Body of pancreas (tissue), 4 donors: ENCODE data around the gene FRAS1. TPM values are rescaled to one million over a fixed set of nuclear protein-coding genes. Genes with fewer than 3 reads are reported as not detected.

Experiments
- ATAC-seq: fragments of 150-250 bp; one replicate; pipeline ENCODE4 v1.9.1; 2016
- DNase-seq, 4 donors: peaks; one replicate each; pipeline ENCODE4 v3.0.0-alpha.2; 2019
- H3K27ac ChIP-seq, 4 donors: fragments of 200-600 bp; sonication (generic); 1 replicate in 3 of 4; 2 replicates in 1 of 4; pipeline versions ENCODE4 v1.5.1 to v1.6.1; 2016 to 2019; ENCODE audit warnings: mild to moderate bottlenecking in 1 of 4, mixed read lengths in 1 of 4, moderate library complexity in 1 of 4
- H3K27me3 ChIP-seq, 2 donors: fragments of 200-600 bp; sonication (generic); one replicate each; pipeline ENCODE4 v1.6.0; 2016; ENCODE audit warnings: mild to moderate bottlenecking in 1 of 2
- H3K36me3 ChIP-seq, 2 donors: fragments of 200-600 bp; sonication (generic); replicated peaks in 1 of 2; 2 replicates each; pipeline ENCODE4 v1.5.1; 2016; ENCODE audit warnings: low read depth in 2 of 2; ENCODE audit not compliant: insufficient read depth in 1 of 2
- H3K4me1 ChIP-seq: fragments of 200-600 bp; sonication (generic); one replicate; pipeline ENCODE4 v1.6.0; 2016
- H3K4me3 ChIP-seq, 2 donors: fragments of 200-600 bp; sonication (generic); 1 replicate in 1 of 2; 2 replicates in 1 of 2; pipeline ENCODE4 v1.5.1; 2016 to 2019
- H3K9me3 ChIP-seq, 3 donors: fragments of 200-600 bp; sonication (generic); 1 replicate in 2 of 3; 2 replicates in 1 of 3; pipeline ENCODE4 v1.5.1; 2016
- CTCF ChIP-seq, 7 experiments: fragments of 450-650 bp in 4 of 7; fragments of 200-600 bp in 3 of 7; sonication (generic) in 3 of 7; IDR thresholded peaks; one replicate each; pipeline ENCODE4 v1.5.1; 2016 to 2019; ENCODE audit warnings: antibody characterized with exemption in 7 of 7
- POLR2A ChIP-seq, 3 donors: fragments of 450-650 bp; IDR thresholded peaks; one replicate each; pipeline ENCODE4 v1.6.1; 2016; ENCODE audit warnings: antibody characterized with exemption in 3 of 3, mild to moderate bottlenecking in 2 of 3
- WGBS, 2 donors: methylation state at CpG; one replicate each; pipeline ENCODE4 v1.1.5; 2017; 5-methylcytosine and 5-hydroxymethylcytosine counted together
- intact Hi-C: fragments of 100-400 bp; cut with DNase I; formaldehyde crosslinking; loops from one replicate; pipeline ENCODE4 v1.15.1; 2023
- total RNA-seq, 2 donors: library from RNA; depleted of rRNA; stranded (reverse); fragments of >200 nt; gene quantifications; one replicate each; pipeline ENCODE4 v1.1.0, GENCODE V29; 2016

FRAS1 gene
- total RNA-seq, 2 donors from 2014 or later: 22.6 to 24.4 TPM

GRCh38 chr4:78424461-78424860, 367.3 kb downstream of the FRAS1 start:
- H3K36me3 ChIP-seq: no peaks in the 10 kb centered on the region
- DNase-seq (no peak), ATAC-seq (no peak)
- peaks cover 14% of the 10 kb centered on the region for H3K4me1 ChIP-seq
- no peak overlapping the region for H3K27ac ChIP-seq
- H3K27me3 ChIP-seq: no peaks in the 10 kb centered on the region
- intact Hi-C loops: no loop called here
- no peaks in the 10 kb centered on the region for H3K9me3 ChIP-seq
- H3K4me3 ChIP-seq: no peak overlapping the region
- no peak for TF ChIP-seq CTCF (IDR thresholded peaks at IDR 0.05)
- TF ChIP-seq POLR2A (IDR thresholded peaks at IDR 0.05): no peak

GRCh38 chr4:78426972-78427371, 369.8 kb downstream of the FRAS1 start:
- H3K36me3 ChIP-seq: no peaks in the 10 kb centered on the region
- DNase-seq: peak in 2 of 4 donors; percentile 16 to 22

GRCh38 chr4:78428996-78429395, 371.9 kb downstream of the FRAS1 start:
- no peak overlapping the region for H3K27ac ChIP-seq
- ATAC-seq (no peak), DNase-seq (no peak)
- H3K27me3 ChIP-seq: no peaks in the 10 kb centered on the region
- H3K4me1 ChIP-seq: peaks cover 14% of the 10 kb centered on the region
- no peak overlapping the region for H3K4me3 ChIP-seq
- intact Hi-C loops: no loop called here
- 86 to 90% methylated on average over 6 of the region's 6 CpGs for WGBS, 2 donors
- TF ChIP-seq CTCF (IDR thresholded peaks at IDR 0.05) (no peak), POLR2A (IDR thresholded peaks at IDR 0.05) (no peak)
- H3K9me3 ChIP-seq: no peaks in the 10 kb centered on the region
- H3K36me3 ChIP-seq: no peaks in the 10 kb centered on the region

More at GRCh38 chr4:78426972-78427371, 369.8 kb downstream of the FRAS1 start:
- no peaks in the 10 kb centered on the region for H3K27me3 ChIP-seq
- no peaks in the 10 kb centered on the region for H3K9me3 ChIP-seq
- H3K27ac ChIP-seq: no peak overlapping the region
- peak; percentile 70 for ATAC-seq
- intact Hi-C loops: no loop called here
- H3K4me3 ChIP-seq: no peak overlapping the region
- TF ChIP-seq POLR2A (IDR thresholded peaks at IDR 0.05) (no peak), CTCF (IDR thresholded peaks at IDR 0.05) (peak in 1 of 7 experiments; percentile 7)
- WGBS, 2 donors: 45 to 61% methylated on average over 2 of the region's 2 CpGs
- peaks cover 14% of the 10 kb centered on the region for H3K4me1 ChIP-seq

GRCh38 chr4:78432896-78433295, 375.8 kb downstream of the FRAS1 start:
- DNase-seq (no peak), ATAC-seq (no peak)
- Histone ChIP-seq H3K4me1 (no peaks in the 10 kb centered on the region), H3K4me3 (no peak overlapping the region), H3K36me3 (no peaks in the 10 kb centered on the region), H3K27ac (no peak overlapping the region), H3K9me3 (no peaks in the 10 kb centered on the region), H3K27me3 (no peaks in the 10 kb centered on the region)
- intact Hi-C loops: no loop called here
- no peak for TF ChIP-seq CTCF (IDR thresholded peaks at IDR 0.05)

GRCh38 chr4:78437608-78438088, 380.5 kb downstream of the FRAS1 start:
- no peaks in the 10 kb centered on the region for H3K9me3 ChIP-seq
- DNase-seq (no peak), ATAC-seq (no peak)
- no peaks in the 10 kb centered on the region for H3K27me3 ChIP-seq
- TF ChIP-seq CTCF (IDR thresholded peaks at IDR 0.05): no peak
- TF ChIP-seq POLR2A (IDR thresholded peaks at IDR 0.05): no peak
- WGBS, 2 donors: 42 to 52% methylated on average over 2 of the region's 2 CpGs
- intact Hi-C loops: no loop called here
- no peaks in the 10 kb centered on the region for H3K36me3 ChIP-seq
- H3K27ac ChIP-seq: no peak overlapping the region
- no peak overlapping the region for H3K4me3 ChIP-seq
- H3K4me1 ChIP-seq: no peaks in the 10 kb centered on the region
